GM21786 (cell line): ENCODE results near the gene RHBDD2.
"Not testable (repeated sequence)": the region's sequence is repeated elsewhere in the genome, so short reads cannot be mapped to it uniquely, and the experiment has no call there.

ENCODE experiments used
- ATAC-seq: cut with Tn5 transposase; IDR thresholded peaks from one replicate; pipeline ENCODE4 v1.9.1; 2021; ENCODE audit not compliant: unreplicated experiment

RHBDD2 gene

GRCh38 chr7:75866114-75866488 is 12.7 kb upstream of the RHBDD2 start:
- ATAC-seq, result no peak

- ATAC-seq, result peak; percentile 55
These were observed 12.1 kb upstream of the RHBDD2 start for GRCh38 chr7:75866489-75867389.

DNA sequence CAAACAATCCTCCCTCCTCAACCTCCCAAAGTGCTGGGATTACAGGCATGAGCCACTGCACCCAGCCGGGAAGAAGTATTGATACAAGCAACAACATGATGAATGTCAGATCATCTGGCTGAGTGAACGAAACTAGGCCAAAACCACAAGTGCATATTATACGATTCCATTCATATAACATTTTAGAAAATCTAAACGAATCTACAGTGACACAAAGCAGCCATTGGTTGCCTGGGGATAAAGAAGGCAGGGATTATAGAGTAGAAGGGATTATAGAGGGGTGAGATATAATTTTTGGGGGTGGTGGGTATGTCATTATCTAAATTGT is 11.5 kb upstream of the RHBDD2 start:
- ATAC-seq, result no peak

DNA sequence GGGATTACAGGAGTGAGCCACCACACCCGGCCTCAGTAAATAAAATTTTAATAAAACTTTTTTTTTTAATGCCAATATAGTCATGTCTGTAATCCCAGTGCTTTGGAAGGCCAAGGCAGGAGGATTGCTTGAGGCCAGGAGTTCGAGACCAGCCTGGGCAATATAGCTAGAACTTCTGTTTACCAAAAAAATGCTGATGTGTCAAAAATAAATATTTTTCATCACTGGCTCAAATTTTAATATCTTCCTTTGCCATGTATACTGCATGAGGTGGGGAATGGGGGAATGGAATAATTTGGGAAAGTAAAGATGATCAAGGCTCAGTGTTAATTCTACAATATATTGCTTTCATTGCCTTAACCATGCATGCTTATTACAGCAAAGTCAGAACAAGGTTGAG is 10.7 kb upstream of the RHBDD2 start:
- no peak for ATAC-seq

DNA sequence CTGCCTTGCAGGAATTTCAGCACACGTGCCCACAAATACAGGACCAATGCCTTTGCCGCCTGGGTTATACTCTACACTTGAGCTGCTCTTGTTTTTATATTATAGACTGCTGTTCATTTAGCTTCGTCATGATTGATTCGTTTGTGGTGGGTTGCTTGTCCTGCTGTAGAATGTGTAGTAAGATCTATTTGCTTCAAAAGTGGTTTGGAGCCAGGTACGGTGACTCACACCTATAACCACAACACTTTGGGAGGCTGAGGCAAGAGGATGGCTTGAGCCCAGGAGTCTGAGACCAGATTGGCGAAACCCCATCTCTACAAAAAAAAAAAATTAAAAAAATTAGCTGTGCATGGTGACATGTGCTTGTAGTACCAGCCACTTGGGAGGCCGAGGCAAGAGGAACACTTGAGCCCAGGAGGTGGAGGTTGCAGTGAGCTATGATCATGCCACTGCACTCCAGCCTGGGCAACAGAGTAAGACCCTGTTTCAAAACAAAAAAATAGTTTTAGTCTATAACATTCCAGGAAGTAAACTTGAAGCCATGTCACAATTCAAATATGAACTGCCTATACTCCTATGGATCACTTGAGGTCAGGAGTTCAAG is 9.0 kb upstream of the RHBDD2 start:
- ATAC-seq, result no peak

GRCh38 chr7:75870557-75871161 is 8.2 kb upstream of the RHBDD2 start:
- ATAC-seq, result no peak

DNA sequence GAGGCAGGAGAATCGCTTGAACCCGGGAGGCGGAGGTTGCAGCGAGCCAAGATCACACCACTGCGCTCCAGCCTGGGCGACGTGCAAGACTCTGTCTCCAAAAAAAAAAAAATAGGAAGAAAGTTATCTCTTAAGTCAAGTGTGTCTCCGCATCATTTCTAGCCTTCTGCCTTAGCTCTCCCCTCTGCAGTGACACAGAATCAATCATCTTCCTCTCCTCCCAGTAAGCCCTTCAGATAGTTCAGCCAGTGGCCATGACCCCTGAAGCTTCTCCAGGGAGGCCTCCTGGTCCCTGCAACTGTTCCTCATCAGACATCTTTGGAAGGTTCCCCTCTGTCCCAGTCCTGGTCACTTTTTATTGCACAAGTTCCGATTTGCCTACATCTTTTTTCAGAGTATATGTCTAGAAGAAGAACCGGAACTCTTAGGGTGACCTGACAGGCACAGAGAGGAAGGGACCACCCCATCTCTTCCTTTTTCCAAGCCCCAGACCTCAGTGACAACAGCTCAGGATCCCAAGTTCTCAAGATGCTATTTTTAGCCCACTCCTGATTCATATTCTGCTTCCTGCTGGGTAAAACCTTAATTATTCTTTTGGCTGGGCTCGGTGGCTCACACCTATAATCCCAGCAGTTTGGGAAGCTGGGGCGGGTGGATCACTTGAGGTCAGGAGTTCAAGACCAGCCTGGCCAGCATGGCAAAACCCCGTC is 6.6 kb upstream of the RHBDD2 start:
- ATAC-seq, result no peak

GRCh38 chr7:75874180-75874579 is 4.7 kb upstream of the RHBDD2 start:
- not testable (repeated sequence) for ATAC-seq

GRCh38 chr7:75875113-75876080 is 3.4 kb upstream of the RHBDD2 start:
- ATAC-seq, result no peak

- ATAC-seq, result no peak
These were observed 2.5 kb upstream of the RHBDD2 start for GRCh38 chr7:75876126-75876881.

DNA sequence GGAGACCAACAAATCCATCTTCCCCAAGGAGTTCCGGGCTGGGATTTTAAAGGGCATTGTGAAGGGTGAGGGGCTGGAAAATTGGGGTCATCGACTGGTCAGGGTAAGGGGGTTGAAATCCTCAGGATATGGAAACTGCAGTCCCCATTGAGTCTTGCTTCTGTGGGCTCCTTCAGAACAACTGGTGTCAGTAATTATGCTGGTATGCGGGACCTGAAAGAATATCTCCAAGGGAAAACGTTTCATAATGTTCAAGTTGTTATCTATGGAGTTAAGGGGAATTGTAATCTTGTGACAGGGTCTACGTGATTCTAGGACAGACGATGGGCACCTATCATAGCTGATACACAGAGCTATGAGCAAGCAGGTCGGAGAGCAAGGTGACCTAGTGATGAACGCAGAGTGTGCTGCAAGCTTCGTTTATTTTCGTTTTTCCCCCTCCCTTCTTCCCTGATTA is 494 bp upstream of the RHBDD2 start:
- peak; percentile 32 for ATAC-seq

- ATAC-seq, result no peak
These were observed 944 bp downstream of the RHBDD2 start for GRCh38 chr7:75879771-75880184.

DNA sequence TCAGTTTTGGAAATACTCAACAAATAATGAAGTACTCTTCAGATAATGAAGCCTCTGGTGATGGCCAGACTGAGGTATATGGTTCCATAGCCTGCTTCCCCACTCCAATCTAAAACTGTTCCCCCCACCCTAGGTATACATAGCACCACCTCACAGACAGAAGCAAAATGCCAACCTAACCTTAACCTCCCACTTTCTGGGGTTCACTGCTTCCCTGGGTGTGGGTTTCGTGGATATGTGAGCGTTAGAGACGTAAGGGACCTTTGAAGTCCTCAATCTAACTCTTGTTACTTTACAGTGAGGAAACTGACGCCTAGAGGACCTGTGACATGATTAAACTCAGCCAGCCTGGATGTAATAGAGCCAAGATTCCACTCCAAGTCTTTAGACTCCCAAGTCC is 1.4 kb downstream of the RHBDD2 start:
- no peak for ATAC-seq

GRCh38 chr7:75881436-75882095 is 2.7 kb downstream of the RHBDD2 start:
- ATAC-seq, result no peak

- not testable (repeated sequence) for ATAC-seq
These were observed 4.5 kb downstream of the RHBDD2 start for GRCh38 chr7:75883265-75883824.

DNA sequence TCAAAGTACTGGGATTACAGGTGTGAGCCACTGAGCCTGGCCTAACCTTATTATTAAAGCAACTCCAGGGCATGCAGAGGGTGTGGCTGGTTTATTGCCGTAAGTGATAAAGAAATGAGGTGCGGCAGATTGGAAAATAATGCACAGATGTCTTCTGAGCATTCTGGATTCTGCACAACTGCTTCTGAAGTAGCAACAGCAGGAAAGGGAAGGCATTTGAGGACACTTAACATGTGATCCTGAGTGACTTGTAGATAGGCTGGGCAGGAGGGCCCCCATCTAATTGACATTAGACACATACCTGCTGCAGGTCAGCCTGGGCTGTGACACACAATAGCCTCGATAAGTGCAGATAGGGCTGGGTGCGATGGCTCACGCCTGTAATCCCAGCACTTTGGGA is 5.6 kb downstream of the RHBDD2 start:
- ATAC-seq, result no peak

- ATAC-seq, result no peak
These were observed 6.2 kb downstream of the RHBDD2 start for GRCh38 chr7:75885036-75885435.

- ATAC-seq, result no peak
These were observed 9.0 kb downstream of the RHBDD2 start for GRCh38 chr7:75887669-75888369.
